ENCODE results near the gene ARL8A. TPM values are rescaled to one million over a fixed set of nuclear protein-coding genes. Genes with fewer than 3 reads are reported as not detected.

The ARL8A gene
- total and polyA plus RNA-seq, 10 of the 15 experiments (the other 5 are each of a cell fraction or from before 2014, with no cell fraction given): 0.34 to 49.2 (median 15.4) TPM

GRCh38 chr1:202165942-202166843, 21.7 kb upstream of the ARL8A start:
- in situ Hi-C loops (cut with MboI): no loop called here
- DNase-seq (ENCODE audit: low read depth, low spot score) (no peak), ATAC-seq (no peak), FAIRE-seq (no peak)
- Histone ChIP-seq H3K9ac (ENCODE audit: control insufficient read depth, insufficient read depth, low read length) (no peak overlapping the region), H3K9me3 (replicated peaks; ENCODE audit: control insufficient read depth, insufficient read depth, low read length) (no peaks in the 10 kb centered on the region), H3K4me2 (ENCODE audit: control insufficient read depth, insufficient read depth) (peak overlapping the region; percentile 71; the same call in 1 of the 2 replicates), H3K27me3 (replicated peaks in 1 of 2; ENCODE audit: control insufficient read depth in 2 of 2, insufficient read depth in 2 of 2, low read length in 1 of 2) (no peaks in the 10 kb centered on the region), H3K4me1 (ENCODE audit: control insufficient read depth, insufficient read depth, low read length) (peaks cover 48% of the 10 kb centered on the region), H3K4me3 (no peak overlapping the region), H4K20me1 (ENCODE audit: control insufficient read depth, insufficient read depth) (no peaks in the 10 kb centered on the region), H3K27ac (ENCODE audit: control insufficient read depth, insufficient read depth) (no peak overlapping the region), H3K79me2 (ENCODE audit: control insufficient read depth, insufficient read depth, low read length) (peaks cover 3% of the 10 kb centered on the region), H3K36me3 (ENCODE audit: control insufficient read depth in 2 of 2, insufficient read depth in 2 of 2, low read length in 1 of 2) (no peaks in the 10 kb centered on the region), H2AFZ (ENCODE audit: control insufficient read depth, low read depth, low read length) (no peak overlapping the region)
- ChIA-PET SMC1A (ENCODE audit: uncharacterized antibody, unreplicated experiment) (interaction anchor here (0.6 to 2.4 kb wide), 9 partner anchors 11 to 158 kb away, joined by 3 to 21 read pairs (median 3); partner anchors contain the start of gene ELF3), POLR2A (interaction anchor here (0.6 to 1.3 kb wide), 3 partner anchors 12 to 176 kb away, joined by 3 to 5 read pairs (median 3); partner anchors contain the start of gene UBE2T), RAD21 (ENCODE audit: unreplicated experiment) (interaction anchor here (0.7 to 2.4 kb wide), 6 partner anchors 9 to 164 kb away, joined by 3 to 12 read pairs (median 4); no protein-coding TSS in a partner anchor), CTCF (interaction anchor here (1.0 to 9.2 kb wide), 8 partner anchors 8 to 150 kb away, joined by 3 to 171 read pairs (median 9); partner anchors contain the start of gene LGR6)
- intact Hi-C loops (cut with micrococcal nuclease; ENCODE audit: unreplicated experiment): no loop called here
- TF ChIP-seq EGR1 (IDR thresholded peaks at IDR 0.05; ENCODE audit: borderline replicate concordance in 1 of 2, low read depth in 2 of 2, low read length in 2 of 2): no peak
- no peak for TF ChIP-seq JUNB (IDR thresholded peaks at IDR 0.05)
- 76% methylated on average over 9 of the region's 9 CpGs for WGBS (ENCODE audit: insufficient coverage, insufficient replicate concordance, low lambda C conversion rate, missing lambda C conversion rate)
- BruUV-seq (replicated peaks): no TSS peak

DNA sequence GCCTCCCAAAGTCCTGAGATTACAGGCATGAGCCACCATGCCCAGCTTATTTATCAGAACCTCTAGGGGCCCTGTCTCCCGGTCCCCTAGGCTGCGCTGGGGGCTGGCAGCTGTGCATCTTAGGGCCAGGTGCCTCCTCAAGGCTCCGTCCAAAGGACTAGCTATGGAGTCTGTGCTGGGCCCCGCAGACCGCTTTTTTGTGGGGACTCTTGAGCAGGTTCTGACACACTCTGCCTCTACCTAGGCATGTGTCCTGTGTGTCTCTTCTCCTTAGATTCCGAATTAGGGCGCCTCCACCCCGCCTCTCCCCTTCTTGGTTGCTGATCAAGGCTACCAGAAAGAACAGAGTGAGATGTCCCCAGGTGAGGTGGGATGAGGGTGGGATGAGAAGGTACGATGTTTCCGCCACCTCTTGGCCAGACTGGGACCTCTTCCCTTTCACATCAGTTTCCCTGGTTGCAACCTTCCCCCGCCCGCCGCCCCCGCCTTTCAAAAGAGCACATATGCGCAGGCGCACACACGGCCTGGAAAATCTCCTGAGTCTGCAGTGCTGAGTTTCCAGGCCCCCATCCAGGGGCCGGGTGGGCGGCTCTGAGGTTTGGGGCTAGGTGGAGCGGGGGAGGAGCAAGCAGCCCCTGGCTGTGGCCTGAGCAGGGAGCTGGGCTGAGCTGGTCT, 20.9 kb upstream of the ARL8A start:
- H3K4me3 ChIP-seq: peak overlapping the region; percentile 26; the same call in 1 of the 2 replicates
- intact Hi-C loops (cut with micrococcal nuclease; ENCODE audit: unreplicated experiment): no loop called here
- RAD21 ChIA-PET (ENCODE audit: unreplicated experiment): interaction anchor here (0.7 to 2.4 kb wide), 6 partner anchors 9 to 165 kb away, joined by 3 to 12 read pairs (median 4); no protein-coding TSS in a partner anchor
- TF ChIP-seq MEF2A (IDR thresholded peaks at IDR 0.05; ENCODE audit: insufficient read depth, low read depth, low read length): no peak
- TF ChIP-seq DPF2 (IDR thresholded peaks at IDR 0.05): no peak
- TF ChIP-seq ELK1 (IDR thresholded peaks at IDR 0.05; ENCODE audit: low read depth, low read length): no peak
- TF ChIP-seq ZNF217 (IDR thresholded peaks at IDR 0.05): no peak
- TF ChIP-seq ZNF687 (IDR thresholded peaks at IDR 0.05): 0 out of 2 replicates have a peak, but pooled peaks have one; percentile 12

More for the DNA sequence above, 20.9 kb upstream of the ARL8A start:
- no peaks in the 10 kb centered on the region for H3K27me3 ChIP-seq (replicated peaks in 1 of 2; ENCODE audit: control insufficient read depth in 2 of 2, insufficient read depth in 2 of 2, low read length in 1 of 2)
- ChIA-PET POLR2A (interaction anchor here (0.7 to 1.3 kb wide), 4 partner anchors 10 to 176 kb away, joined by 3 to 5 read pairs (median 3); partner anchors contain the start of gene UBE2T), CTCF (interaction anchor here (1.1 to 9.2 kb wide), 7 partner anchors 10 to 151 kb away, joined by 3 to 171 read pairs (median 9); partner anchors contain the start of gene LGR6), SMC1A (ENCODE audit: uncharacterized antibody, unreplicated experiment) (interaction anchor here (0.8 to 2.4 kb wide), 9 partner anchors 10 to 157 kb away, joined by 3 to 21 read pairs (median 3); no protein-coding TSS in a partner anchor)
- peak overlapping the region; percentile 29 for H3K27ac ChIP-seq (ENCODE audit: control insufficient read depth, insufficient read depth)
- 75% methylated on average over 17 of the region's 20 CpGs for WGBS (ENCODE audit: insufficient coverage, insufficient replicate concordance, low lambda C conversion rate, missing lambda C conversion rate)
- no peaks in the 10 kb centered on the region for H3K36me3 ChIP-seq (ENCODE audit: control insufficient read depth in 2 of 2, insufficient read depth in 2 of 2, low read length in 1 of 2)
- in situ Hi-C loops (cut with MboI): no loop called here
- peaks cover 54% of the 10 kb centered on the region for H3K4me1 ChIP-seq (ENCODE audit: control insufficient read depth, insufficient read depth, low read length)
- no peaks in the 10 kb centered on the region for H3K9me3 ChIP-seq (replicated peaks; ENCODE audit: control insufficient read depth, insufficient read depth, low read length)
- no peak for DNase-seq (ENCODE audit: low read depth, low spot score)
- H3K79me2 ChIP-seq (ENCODE audit: control insufficient read depth, insufficient read depth, low read length): peaks cover 11% of the 10 kb centered on the region
- BruUV-seq (replicated peaks): no TSS peak
- H3K4me2 ChIP-seq (ENCODE audit: control insufficient read depth, insufficient read depth): peak overlapping the region; percentile 71
- ATAC-seq: peak; percentile 11
- FAIRE-seq: no peak
- H4K20me1 ChIP-seq (ENCODE audit: control insufficient read depth, insufficient read depth): no peaks in the 10 kb centered on the region
- peak overlapping the region; percentile 24; the same call in 1 of the 2 replicates for H3K9ac ChIP-seq (ENCODE audit: control insufficient read depth, insufficient read depth, low read length)
- no peak overlapping the region for H2AFZ ChIP-seq (ENCODE audit: control insufficient read depth, low read depth, low read length)

Measured in GM12878 (cell line).